Vagina (tissue), 2 donors: ENCODE measurements around the gene TPTE. TPM values are rescaled to one million over a fixed set of nuclear protein-coding genes. Genes with fewer than 3 reads are reported as not detected.
"Not testable (repeated sequence)": the region's sequence is repeated elsewhere in the genome, so short reads cannot be mapped to it uniquely, and the experiment has no call there.

Experiments
- DNase-seq, 2 donors: peaks; one replicate each; pipeline ENCODE4 v3.0.0-alpha.2; 2017; ENCODE audit errors: extremely low spot score in 2 of 2
- H3K27ac ChIP-seq: fragments of 200-600 bp; sonication (generic); one replicate; pipeline ENCODE4 v1.5.1; 2019
- H3K27me3 ChIP-seq: fragments of 200-600 bp; sonication (generic); one replicate; pipeline ENCODE4 v1.5.1; 2019
- H3K36me3 ChIP-seq, 2 donors: fragments of 200-600 bp; sonication (generic); one replicate each; pipeline ENCODE4 v1.5.1; 2017 to 2019
- H3K4me1 ChIP-seq: fragments of 200-600 bp; sonication (generic); one replicate; pipeline ENCODE4 v1.5.1; 2019
- H3K4me3 ChIP-seq, 2 donors: fragments of 200-600 bp; sonication (generic); 1 replicate in 1 of 2; 2 replicates in 1 of 2; pipeline ENCODE4 v1.5.1; 2016 to 2019
- H3K9me3 ChIP-seq: fragments of 200-600 bp; sonication (generic); one replicate; pipeline ENCODE4 v1.5.1; 2019
- CTCF ChIP-seq, 3 experiments: fragments of 450-650 bp in 2 of 3; fragments of 200-600 bp in 1 of 3; sonication (generic) in 1 of 3; IDR thresholded peaks; one replicate each; pipeline ENCODE4 v1.5.1; 2017 to 2019; ENCODE audit warnings: antibody characterized with exemption in 3 of 3, mild to moderate bottlenecking in 2 of 3, moderate library complexity in 2 of 3
- POLR2A ChIP-seq, 2 donors: fragments of 450-650 bp; IDR thresholded peaks; one replicate each; pipeline ENCODE4 v1.6.1; 2017; ENCODE audit warnings: antibody characterized with exemption in 2 of 2, mild to moderate bottlenecking in 2 of 2, moderate library complexity in 2 of 2
- POLR2AphosphoS5 ChIP-seq, 2 donors: sonication (generic); formaldehyde crosslinking; IDR thresholded peaks; one replicate each; pipeline ENCODE4 v1.9.0; 2017; ENCODE audit warnings: antibody characterized with exemption in 2 of 2, mild to moderate bottlenecking in 2 of 2, low read depth in 1 of 2; ENCODE audit not compliant: insufficient read depth in 1 of 2
- intact Hi-C: fragments of 100-400 bp; cut with DNase I; formaldehyde crosslinking; loops from one replicate; pipeline ENCODE4 v1.15.1; 2023
- small RNA-seq: library from RNA; depleted of rRNA; stranded (forward); fragments of <200 nt; gene quantifications from one replicate; pipeline ENCODE3, GENCODE V24; 2016
- total RNA-seq: library from RNA; depleted of rRNA; stranded (reverse); fragments of >200 nt; gene quantifications from one replicate; pipeline ENCODE4 v1.2.3, GENCODE V29; 2016

TPTE gene
- total RNA-seq, 1 donor from 2014 or later, result not detected

DNA sequence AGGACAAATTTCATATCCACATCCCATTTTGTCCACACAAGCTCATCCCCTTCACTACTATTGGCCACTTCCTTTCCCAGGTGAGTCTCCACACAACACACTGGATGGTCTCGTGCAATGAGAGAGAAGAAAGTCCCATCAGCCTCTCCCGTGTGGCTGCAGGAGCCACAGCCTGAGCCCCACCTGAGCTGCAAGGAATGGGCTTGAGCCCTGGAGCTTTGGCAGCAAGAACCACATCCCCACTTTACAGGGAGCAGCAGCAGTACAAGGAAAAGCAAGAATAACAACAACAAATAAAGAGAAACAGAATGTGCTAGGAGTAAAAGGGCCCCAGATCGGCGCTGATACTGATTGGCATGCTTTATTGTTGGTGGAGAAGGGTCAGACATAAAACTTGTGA lies 117.7 kb downstream of the TPTE start:
- Histone ChIP-seq H3K9me3 (peaks cover 3% of the 10 kb centered on the region), H3K4me3 (no peak overlapping the region), H3K4me1 (no peaks in the 10 kb centered on the region), H3K27ac (no peak overlapping the region), H3K36me3 (no peaks in the 10 kb centered on the region), H3K27me3 (no peaks in the 10 kb centered on the region)
- intact Hi-C loops, result no loop called here
- no peak for TF ChIP-seq POLR2A (IDR thresholded peaks at IDR 0.05)
- TF ChIP-seq POLR2AphosphoS5 (IDR thresholded peaks at IDR 0.05; ENCODE audit: insufficient read depth in 1 of 2, low read depth in 1 of 2), result no peak
- no peak for TF ChIP-seq CTCF (IDR thresholded peaks at IDR 0.05)
- DNase-seq, result peak in 1 of 2 donors; percentile 99

DNA sequence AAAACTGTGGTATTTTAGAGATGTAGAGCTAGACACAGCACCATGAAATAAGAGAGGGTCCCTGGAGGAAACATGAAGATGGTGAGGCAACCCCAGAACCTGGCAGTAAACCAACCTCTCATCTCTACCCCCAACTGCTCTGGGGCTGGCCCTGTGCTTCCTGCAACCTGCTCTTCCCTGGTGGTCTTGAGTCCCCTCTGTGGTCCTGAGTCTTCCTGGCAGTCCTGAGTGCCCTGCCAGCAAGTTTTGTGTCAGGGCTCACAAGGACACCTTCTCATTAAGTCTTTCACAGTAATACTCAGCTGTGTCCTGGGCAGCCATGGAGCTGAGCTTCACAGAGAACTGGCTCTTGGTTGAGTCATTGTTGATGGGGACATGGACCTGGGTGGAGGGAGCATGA lies 118.4 kb downstream of the TPTE start:
- H3K27ac ChIP-seq, intact Hi-C loops, H3K36me3 ChIP-seq, H3K27me3 ChIP-seq, H3K4me1 ChIP-seq, H3K4me3 ChIP-seq, H3K9me3 ChIP-seq: not testable (repeated sequence)
- DNase-seq, result peak in 1 of 2 donors; percentile 99

GRCh38 chr21:10640446-10640845 lies 119.1 kb downstream of the TPTE start:
- Histone ChIP-seq H3K27me3 (no peaks in the 10 kb centered on the region), H3K4me1 (no peaks in the 10 kb centered on the region), H3K27ac (no peak overlapping the region), H3K9me3 (peaks cover 3% of the 10 kb centered on the region), H3K36me3 (no peaks in the 10 kb centered on the region), H3K4me3 (no peak overlapping the region)
- TF ChIP-seq POLR2AphosphoS5 (IDR thresholded peaks at IDR 0.05; ENCODE audit: insufficient read depth in 1 of 2, low read depth in 1 of 2) (no peak), POLR2A (IDR thresholded peaks at IDR 0.05) (no peak), CTCF (IDR thresholded peaks at IDR 0.05) (no peak)
- peak in 1 of 2 donors; percentile 96 for DNase-seq
- intact Hi-C loops, result no loop called here

GRCh38 chr21:10641107-10641506 lies 119.7 kb downstream of the TPTE start:
- no peaks in the 10 kb centered on the region for H3K36me3 ChIP-seq
- TF ChIP-seq POLR2AphosphoS5 (IDR thresholded peaks at IDR 0.05; ENCODE audit: insufficient read depth in 1 of 2, low read depth in 1 of 2) (no peak), CTCF (IDR thresholded peaks at IDR 0.05) (no peak)
- intact Hi-C loops, result no loop called here
- no peak overlapping the region for H3K27ac ChIP-seq
- H3K4me3 ChIP-seq, result no peak overlapping the region
- peaks cover 3% of the 10 kb centered on the region for H3K9me3 ChIP-seq
- H3K27me3 ChIP-seq, result no peaks in the 10 kb centered on the region
- no peak for DNase-seq
- H3K4me1 ChIP-seq, result no peaks in the 10 kb centered on the region

DNA sequence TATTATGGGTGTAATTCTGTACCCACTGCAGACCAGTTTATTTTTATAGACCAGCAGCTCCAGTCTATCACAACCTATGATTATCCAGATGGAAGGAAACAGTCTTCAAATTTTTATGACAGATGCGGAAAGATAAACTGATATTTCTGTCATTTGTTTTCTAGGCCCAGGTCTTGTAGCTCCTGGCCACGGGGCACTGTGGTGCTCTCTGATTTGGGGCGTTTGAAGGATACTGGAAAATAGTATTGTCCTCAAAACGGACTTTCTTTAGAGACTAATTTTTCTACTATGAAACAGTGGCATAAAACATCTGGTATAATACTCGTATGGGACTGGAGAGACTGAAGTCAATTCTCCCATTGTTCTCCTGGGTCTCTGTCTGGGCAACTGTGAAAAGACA lies 124.3 kb downstream of the TPTE start:
- DNase-seq, H3K4me3 ChIP-seq, H3K9me3 ChIP-seq, H3K36me3 ChIP-seq, H3K27ac ChIP-seq, H3K27me3 ChIP-seq, intact Hi-C loops, H3K4me1 ChIP-seq: not testable (repeated sequence)

DNA sequence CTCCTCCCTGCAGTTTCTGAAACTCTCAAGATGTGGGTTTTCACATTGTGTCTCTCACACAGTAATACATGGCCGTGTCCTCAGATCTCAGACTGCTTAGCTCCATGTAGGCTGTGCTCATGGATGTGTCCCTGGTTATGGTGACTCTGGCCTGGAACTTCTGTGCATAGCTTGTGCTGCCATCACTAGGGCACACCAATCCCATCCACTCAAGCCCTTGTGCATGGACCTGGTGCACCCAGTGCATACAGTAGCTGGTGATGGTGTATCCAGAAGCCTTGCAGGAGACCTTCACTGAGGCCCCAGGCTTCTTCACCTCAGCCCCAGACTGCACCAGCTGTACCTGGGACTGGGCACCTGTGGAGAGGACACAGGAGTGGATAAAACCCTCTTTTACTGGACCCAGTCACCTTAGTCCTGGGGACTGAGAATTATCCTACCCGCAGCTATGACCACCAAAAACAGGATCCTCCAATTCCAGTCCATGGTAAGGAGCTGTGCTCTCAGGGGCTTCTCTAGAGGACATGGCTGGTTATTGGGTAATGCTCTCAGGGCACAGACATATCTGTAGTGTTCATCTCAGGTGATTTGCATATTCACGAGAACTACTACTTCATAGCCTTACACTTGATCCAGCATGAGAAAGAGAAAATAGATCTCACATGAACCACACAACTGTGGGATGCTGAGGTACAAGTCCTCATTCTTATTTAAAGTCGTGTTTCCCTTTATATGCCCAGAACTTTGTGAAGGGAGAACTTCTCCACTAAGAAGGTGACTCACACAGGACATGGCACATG lies 128.2 kb downstream of the TPTE start:
- H3K27ac ChIP-seq, intact Hi-C loops: not testable (repeated sequence)

GRCh38 chr21:10650297-10650696 lies 128.9 kb downstream of the TPTE start:
- H3K9me3 ChIP-seq, DNase-seq, H3K36me3 ChIP-seq, H3K27me3 ChIP-seq, H3K4me3 ChIP-seq, H3K4me1 ChIP-seq, intact Hi-C loops, H3K27ac ChIP-seq: not testable (repeated sequence)

More for the DNA sequence above, 128.2 kb downstream of the TPTE start:
- H3K4me3 ChIP-seq, H3K36me3 ChIP-seq, H3K9me3 ChIP-seq, H3K27me3 ChIP-seq, H3K4me1 ChIP-seq: not testable (repeated sequence)
- peak in 1 of 2 donors; percentile 97 for DNase-seq

Small RNAs within 50 kb of the gene (small RNA-seq; reads per million reads assigned to genes)
- gene CYCSP41, result not detected
